GM18909 (cell line): ENCODE data around the gene CNTLN.
"Not testable (repeated sequence)": the region's sequence is repeated elsewhere in the genome, so short reads cannot be mapped to it uniquely, and the experiment has no call there.

Experiments
- ATAC-seq: cut with Tn5 transposase; IDR thresholded peaks from one replicate; pipeline ENCODE4 v1.9.1; 2021; ENCODE audit warnings: mild to moderate bottlenecking; ENCODE audit not compliant: unreplicated experiment, poor library complexity

The CNTLN gene

GRCh38 chr9:17398350-17398749 lies 263.5 kb downstream of the CNTLN start:
- ATAC-seq, result no peak

GRCh38 chr9:17401858-17402257 lies 267.0 kb downstream of the CNTLN start:
- ATAC-seq, result no peak

- ATAC-seq, result no peak
These were observed 267.5 kb downstream of the CNTLN start for GRCh38 chr9:17402309-17402708.

GRCh38 chr9:17403539-17403938 lies 268.7 kb downstream of the CNTLN start:
- no peak for ATAC-seq

- ATAC-seq, result no peak
These were observed 280.1 kb downstream of the CNTLN start for GRCh38 chr9:17414986-17415385.

GRCh38 chr9:17422994-17423680 lies 288.3 kb downstream of the CNTLN start:
- no peak for ATAC-seq

GRCh38 chr9:17423681-17424011 lies 288.8 kb downstream of the CNTLN start:
- no peak for ATAC-seq

GRCh38 chr9:17425384-17425783 lies 290.5 kb downstream of the CNTLN start:
- no peak for ATAC-seq

GRCh38 chr9:17433526-17433925 lies 298.7 kb downstream of the CNTLN start:
- no peak for ATAC-seq

- no peak for ATAC-seq
These were observed 302.0 kb downstream of the CNTLN start for GRCh38 chr9:17436854-17437253.

GRCh38 chr9:17437813-17438212 lies 303.0 kb downstream of the CNTLN start:
- no peak for ATAC-seq

GRCh38 chr9:17445126-17445525 lies 310.3 kb downstream of the CNTLN start:
- ATAC-seq, result not testable (repeated sequence)

- ATAC-seq, result no peak
These were observed 318.9 kb downstream of the CNTLN start for GRCh38 chr9:17453751-17454150.

GRCh38 chr9:17462869-17463464 lies 328.1 kb downstream of the CNTLN start:
- peak; percentile 73 for ATAC-seq

- no peak for ATAC-seq
These were observed 335.4 kb downstream of the CNTLN start for GRCh38 chr9:17470036-17470813.

GRCh38 chr9:17472126-17472525 lies 337.3 kb downstream of the CNTLN start:
- ATAC-seq, result no peak

- ATAC-seq, result peak; percentile 82
These were observed 341.6 kb downstream of the CNTLN start for GRCh38 chr9:17476401-17476800.

GRCh38 chr9:17477816-17478215 lies 343.0 kb downstream of the CNTLN start:
- ATAC-seq, result no peak

- no peak for ATAC-seq
These were observed 346.1 kb downstream of the CNTLN start for GRCh38 chr9:17480966-17481365.

GRCh38 chr9:17481565-17481964 lies 346.7 kb downstream of the CNTLN start:
- no peak for ATAC-seq

- no peak for ATAC-seq
These were observed 350.1 kb downstream of the CNTLN start for GRCh38 chr9:17484906-17485305.

- no peak for ATAC-seq
These were observed 351.6 kb downstream of the CNTLN start for GRCh38 chr9:17486396-17486795.
